Neural cell (in vitro differentiated cells): ENCODE results near the gene ATP2B1. TPM values are rescaled to one million over a fixed set of nuclear protein-coding genes. Genes with fewer than 3 reads are reported as not detected.

Source experiments
- H2AFZ ChIP-seq: fragments of 200-600, 300-800 bp; sonication (generic), shearing (Covaris generic); 2 replicates; pipeline ENCODE4 v1.6.0; 2014; ENCODE audit warnings: low read depth, mild to moderate bottlenecking, antibody characterized with exemption, low read length, moderate library complexity
- H3F3A ChIP-seq: fragments of 200-600 bp; shearing (Covaris generic); 2 replicates; pipeline ENCODE4 v1.6.1; 2016; ENCODE audit warnings: mild to moderate bottlenecking, moderate library complexity, mixed read lengths, antibody characterized with exemption, low read length; ENCODE audit not compliant: insufficient read depth, poor library complexity, severe bottlenecking
- H3K27ac ChIP-seq: fragments of 200-600, 300-800 bp; sonication (generic), shearing (Covaris generic); 2 replicates; pipeline ENCODE4 v1.5.1; 2014; ENCODE audit warnings: mild to moderate bottlenecking, low read length, moderate library complexity
- H3K27me3 ChIP-seq: fragments of 300-800, 200-600 bp; sonication (generic), shearing (Covaris generic); 2 replicates; pipeline ENCODE4 v1.6.0; 2014; ENCODE audit warnings: mild to moderate bottlenecking, low read depth, low read length, moderate library complexity; ENCODE audit not compliant: insufficient read depth
- H3K36me3 ChIP-seq: fragments of 300-800, 200-600 bp; sonication (generic), shearing (Covaris generic); 2 replicates; pipeline ENCODE4 v1.5.1; 2014; ENCODE audit warnings: mild to moderate bottlenecking, antibody characterized with exemption, low read length, moderate library complexity; ENCODE audit not compliant: insufficient read depth
- H3K4me2 ChIP-seq: fragments of 300-800, 200-600 bp; sonication (generic), shearing (Covaris generic); 2 replicates; pipeline ENCODE4 v1.6.0; 2014; ENCODE audit warnings: mild to moderate bottlenecking, low read length
- H3K4me3 ChIP-seq: fragments of 300-800, 200-600 bp; sonication (generic), shearing (Covaris generic); 2 replicates; pipeline ENCODE4 v1.5.1; 2014; ENCODE audit warnings: mild to moderate bottlenecking, low read length, moderate library complexity
- H3K79me2 ChIP-seq: fragments of 200-600 bp; shearing (Covaris generic); replicated peaks from 2 replicates; pipeline ENCODE4 v1.6.0; 2014; ENCODE audit warnings: mild to moderate bottlenecking, low read length, moderate library complexity; ENCODE audit not compliant: insufficient read depth
- H3K9ac ChIP-seq: fragments of 300-800, 200-600 bp; sonication (generic), shearing (Covaris generic); 2 replicates; pipeline ENCODE4 v1.6.1; 2016; ENCODE audit warnings: mild to moderate bottlenecking, low read length, mixed read lengths
- H3K9me2 ChIP-seq: fragments of 200-600 bp; shearing (Covaris generic); 2 replicates; pipeline ENCODE4 v1.6.1; 2016; ENCODE audit warnings: mild to moderate bottlenecking, low read length, mixed read lengths; ENCODE audit not compliant: insufficient read depth
- H3K9me3 ChIP-seq: fragments of 200-600, 300-800 bp; sonication (generic), shearing (Covaris generic); 2 replicates; pipeline ENCODE4 v1.6.1; 2016; ENCODE audit warnings: mild to moderate bottlenecking, mixed run types, low read length, moderate library complexity, mixed read lengths
- H4K20me1 ChIP-seq: fragments of 200-600 bp; shearing (Covaris generic); 2 replicates; pipeline ENCODE4 v1.6.1; 2016; ENCODE audit warnings: mild to moderate bottlenecking, mixed run types; ENCODE audit not compliant: insufficient read depth
- EP300 ChIP-seq: fragments of 450-650 bp; conservative IDR thresholded peaks from 2 replicates; pipeline ENCODE4 v1.6.1; 2014; ENCODE audit warnings: antibody characterized with exemption, mild to moderate bottlenecking, moderate library complexity; ENCODE audit not compliant: poor library complexity, severe bottlenecking
- EZH2 ChIP-seq: fragments of 200-600, 300-800 bp; shearing (Covaris generic), sonication (generic); IDR thresholded peaks from 2 replicates; pipeline ENCODE4 v1.6.1; 2014; ENCODE audit warnings: antibody characterized with exemption, low read length, borderline replicate concordance, mild to moderate bottlenecking; ENCODE audit not compliant: insufficient read depth, poor library complexity, severe bottlenecking
- MXI1 ChIP-seq: fragments of 450-650 bp; conservative IDR thresholded peaks from 2 replicates; pipeline ENCODE4 v1.6.1; 2014; ENCODE audit warnings: antibody characterized with exemption, mild to moderate bottlenecking; ENCODE audit not compliant: poor library complexity, severe bottlenecking
- POLR2AphosphoS5 ChIP-seq: IDR thresholded peaks from 2 replicates; pipeline ENCODE4 v1.6.1; 2012
- RAD21 ChIP-seq: fragments of 450-650 bp; conservative IDR thresholded peaks from 2 replicates; pipeline ENCODE4 v1.6.1; 2014; ENCODE audit warnings: antibody characterized with exemption, mild to moderate bottlenecking, moderate library complexity
- REST ChIP-seq: IDR thresholded peaks from 2 replicates; pipeline ENCODE4 v1.6.1; 2012; ENCODE audit warnings: borderline replicate concordance
- SMC3 ChIP-seq: fragments of 450-650 bp; conservative IDR thresholded peaks from 2 replicates; pipeline ENCODE4 v1.6.1; 2014; ENCODE audit warnings: antibody characterized with exemption, mild to moderate bottlenecking, moderate library complexity; ENCODE audit not compliant: poor library complexity
- TAF1 ChIP-seq: IDR thresholded peaks from 2 replicates; pipeline ENCODE4 v1.6.1; 2012; ENCODE audit warnings: low read depth
- polyA plus RNA-seq: library from polyadenylated mRNA; depleted of rRNA; stranded (reverse); fragments of >200 nt; gene quantifications from 2 replicates; pipeline ENCODE4 v1.2.3, GENCODE V29; 2014
- TF ChIP-seq, protein P1 (sequence below): fragments of 450-650 bp; IDR thresholded peaks from 2 replicates; pipeline ENCODE4 v1.5.1; 2014; ENCODE audit warnings: antibody characterized with exemption, mild to moderate bottlenecking, moderate library complexity; ENCODE audit not compliant: poor library complexity, severe bottlenecking

The ATP2B1 gene
- polyA plus RNA-seq, 1 donor from 2014 or later: 139 TPM

DNA sequence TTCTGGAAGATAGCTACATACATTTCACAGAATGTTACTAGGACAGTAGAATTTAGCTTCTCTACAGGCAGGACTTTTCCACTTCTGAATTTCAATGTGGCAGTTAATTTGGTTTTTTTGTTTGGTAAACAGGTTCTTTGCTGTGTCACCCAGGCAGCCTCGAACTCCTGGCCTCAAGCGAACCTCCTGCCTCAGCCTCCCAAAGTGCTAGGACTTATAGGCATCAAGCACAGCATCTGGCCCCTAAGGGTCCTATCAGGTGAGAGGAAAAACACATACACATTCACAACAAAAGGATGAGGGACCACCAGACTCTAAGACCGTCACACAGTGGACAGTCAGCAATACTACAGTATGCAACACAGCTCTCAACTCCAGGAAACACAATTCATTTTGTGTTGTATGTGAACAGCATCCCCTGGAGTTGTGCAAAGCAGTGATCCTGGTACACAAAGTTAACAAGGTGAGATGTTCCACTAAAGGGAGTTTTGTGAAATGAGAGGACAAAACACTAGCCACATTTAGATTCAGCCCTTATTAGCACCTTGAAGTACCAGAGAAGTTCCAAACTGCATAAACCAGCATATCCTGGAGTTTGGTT lies 6.9 kb downstream of the ATP2B1 start:
- H4K20me1 ChIP-seq: no peaks in the 10 kb centered on the region
- H3K27me3 ChIP-seq: no peaks in the 10 kb centered on the region
- H3K4me2 ChIP-seq: no peak overlapping the region
- H3K9ac ChIP-seq: no peak overlapping the region
- no peak overlapping the region for H2AFZ ChIP-seq
- no peaks in the 10 kb centered on the region for H3K36me3 ChIP-seq
- no peak overlapping the region for H3K27ac ChIP-seq
- peaks cover 86% of the 10 kb centered on the region for H3K79me2 ChIP-seq
- H3K9me2 ChIP-seq: no peaks in the 10 kb centered on the region
- no peaks in the 10 kb centered on the region for H3K9me3 ChIP-seq
- TF ChIP-seq EP300 (no peak), REST (no peak), SMC3 (no peak), POLR2AphosphoS5 (no peak), RAD21 (no peak), MXI1 (no peak), EZH2 (no peak), TAF1 (no peak)
- H3F3A ChIP-seq: no peaks in the 10 kb centered on the region
- H3K4me3 ChIP-seq: no peak overlapping the region

DNA sequence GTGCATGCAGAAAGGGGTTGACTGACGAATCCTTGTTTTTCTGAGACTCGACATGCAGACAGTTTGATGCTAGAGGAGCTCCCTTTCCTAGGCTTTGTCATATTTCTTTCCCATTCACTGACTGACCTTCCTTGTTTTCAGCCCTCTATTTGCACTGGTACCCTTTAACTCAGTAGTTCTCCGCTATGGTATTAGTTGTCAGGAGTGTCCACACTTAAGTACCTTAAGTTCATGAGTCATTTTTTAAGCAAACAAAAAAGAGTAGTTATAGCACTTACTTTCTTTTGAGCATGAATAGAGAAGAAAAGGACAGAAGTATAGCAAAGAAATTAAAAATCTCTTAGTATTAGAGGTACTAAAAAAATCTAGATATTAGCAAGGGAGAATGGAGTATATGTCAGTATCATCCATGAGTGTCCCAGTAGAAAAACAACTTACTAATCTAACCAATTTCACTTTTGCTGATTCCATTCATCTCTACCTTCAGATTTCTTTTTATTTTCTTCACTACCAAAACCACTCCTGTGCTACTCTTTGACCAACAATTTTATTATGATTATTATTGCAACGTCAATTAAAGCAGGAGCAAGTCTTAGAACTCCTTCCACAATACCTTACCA lies 8.3 kb downstream of the ATP2B1 start:
- H3K4me2 ChIP-seq: no peak overlapping the region
- no peak overlapping the region for H3K9ac ChIP-seq
- H4K20me1 ChIP-seq: no peaks in the 10 kb centered on the region
- peaks cover 86% of the 10 kb centered on the region for H3K79me2 ChIP-seq
- no peaks in the 10 kb centered on the region for H3F3A ChIP-seq
- H3K9me3 ChIP-seq: no peaks in the 10 kb centered on the region
- H3K27ac ChIP-seq: no peak overlapping the region
- no peaks in the 10 kb centered on the region for H3K9me2 ChIP-seq
- no peak overlapping the region for H3K4me3 ChIP-seq
- no peak overlapping the region for H2AFZ ChIP-seq
- no peaks in the 10 kb centered on the region for H3K36me3 ChIP-seq
- no peak for TF ChIP-seq POLR2AphosphoS5
- TF ChIP-seq TAF1: no peak
- no peak for TF ChIP-seq EZH2
- TF ChIP-seq RAD21: no peak
- TF ChIP-seq MXI1: no peak
- TF ChIP-seq REST: no peak
- TF ChIP-seq, protein P1, sequence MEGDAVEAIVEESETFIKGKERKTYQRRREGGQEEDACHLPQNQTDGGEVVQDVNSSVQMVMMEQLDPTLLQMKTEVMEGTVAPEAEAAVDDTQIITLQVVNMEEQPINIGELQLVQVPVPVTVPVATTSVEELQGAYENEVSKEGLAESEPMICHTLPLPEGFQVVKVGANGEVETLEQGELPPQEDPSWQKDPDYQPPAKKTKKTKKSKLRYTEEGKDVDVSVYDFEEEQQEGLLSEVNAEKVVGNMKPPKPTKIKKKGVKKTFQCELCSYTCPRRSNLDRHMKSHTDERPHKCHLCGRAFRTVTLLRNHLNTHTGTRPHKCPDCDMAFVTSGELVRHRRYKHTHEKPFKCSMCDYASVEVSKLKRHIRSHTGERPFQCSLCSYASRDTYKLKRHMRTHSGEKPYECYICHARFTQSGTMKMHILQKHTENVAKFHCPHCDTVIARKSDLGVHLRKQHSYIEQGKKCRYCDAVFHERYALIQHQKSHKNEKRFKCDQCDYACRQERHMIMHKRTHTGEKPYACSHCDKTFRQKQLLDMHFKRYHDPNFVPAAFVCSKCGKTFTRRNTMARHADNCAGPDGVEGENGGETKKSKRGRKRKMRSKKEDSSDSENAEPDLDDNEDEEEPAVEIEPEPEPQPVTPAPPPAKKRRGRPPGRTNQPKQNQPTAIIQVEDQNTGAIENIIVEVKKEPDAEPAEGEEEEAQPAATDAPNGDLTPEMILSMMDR: no peak
- no peaks in the 10 kb centered on the region for H3K27me3 ChIP-seq
